ENCODE results near the gene C2orf68.

DNA sequence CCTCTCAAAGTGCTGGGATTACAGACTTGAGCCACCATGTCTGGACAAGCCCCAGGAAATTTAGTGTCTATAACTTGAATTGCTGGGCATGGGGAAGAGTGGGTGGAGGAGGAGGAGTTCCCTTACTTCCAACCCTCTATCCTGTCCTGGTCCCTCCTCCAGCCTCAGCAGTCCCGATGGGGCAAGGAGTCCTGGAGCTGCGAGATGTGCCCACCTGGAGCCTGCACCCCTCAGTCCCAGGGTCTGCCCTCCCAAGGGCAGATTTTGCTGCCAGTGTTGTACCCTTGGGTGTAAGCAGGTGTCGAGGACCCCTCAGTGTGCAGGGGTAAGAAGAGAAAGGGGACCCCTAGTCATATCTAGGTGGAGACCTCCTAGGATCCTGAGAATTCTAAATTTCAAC, 31.7 kb downstream of the C2orf68 start:
- TF ChIP-seq CTCF (IDR thresholded peaks at IDR 0.05) (no peak), ZFX (IDR thresholded peaks at IDR 0.05; ENCODE audit: borderline replicate concordance) (no peak)

All from 22Rv1 (cell line).